ENCODE results near the gene ROM1. TPM values are rescaled to one million over a fixed set of nuclear protein-coding genes. Genes with fewer than 3 reads are reported as not detected.
"Not testable (repeated sequence)": the region's sequence is repeated elsewhere in the genome, so short reads cannot be mapped to it uniquely, and the experiment has no call there.

The ROM1 gene
- total RNA-seq, 4 donors from 2014 or later: 1.9 to 3.9 (median 1.9) TPM; not detected in 1

GRCh38 chr11:62648185-62648966 is 35.3 kb downstream of the ROM1 start:
- TF ChIP-seq, protein P1, sequence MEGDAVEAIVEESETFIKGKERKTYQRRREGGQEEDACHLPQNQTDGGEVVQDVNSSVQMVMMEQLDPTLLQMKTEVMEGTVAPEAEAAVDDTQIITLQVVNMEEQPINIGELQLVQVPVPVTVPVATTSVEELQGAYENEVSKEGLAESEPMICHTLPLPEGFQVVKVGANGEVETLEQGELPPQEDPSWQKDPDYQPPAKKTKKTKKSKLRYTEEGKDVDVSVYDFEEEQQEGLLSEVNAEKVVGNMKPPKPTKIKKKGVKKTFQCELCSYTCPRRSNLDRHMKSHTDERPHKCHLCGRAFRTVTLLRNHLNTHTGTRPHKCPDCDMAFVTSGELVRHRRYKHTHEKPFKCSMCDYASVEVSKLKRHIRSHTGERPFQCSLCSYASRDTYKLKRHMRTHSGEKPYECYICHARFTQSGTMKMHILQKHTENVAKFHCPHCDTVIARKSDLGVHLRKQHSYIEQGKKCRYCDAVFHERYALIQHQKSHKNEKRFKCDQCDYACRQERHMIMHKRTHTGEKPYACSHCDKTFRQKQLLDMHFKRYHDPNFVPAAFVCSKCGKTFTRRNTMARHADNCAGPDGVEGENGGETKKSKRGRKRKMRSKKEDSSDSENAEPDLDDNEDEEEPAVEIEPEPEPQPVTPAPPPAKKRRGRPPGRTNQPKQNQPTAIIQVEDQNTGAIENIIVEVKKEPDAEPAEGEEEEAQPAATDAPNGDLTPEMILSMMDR (IDR thresholded peaks at IDR 0.05): no peak
- no peak overlapping the region for H3K27ac ChIP-seq
- DNase-seq: no peak
- H3K27me3 ChIP-seq: no peaks in the 10 kb centered on the region
- no peak overlapping the region for H3K4me3 ChIP-seq
- H3K36me3 ChIP-seq: peaks cover 0 to 34% (median 0%) of the 10 kb centered on the region in 3 donors
- H3K4me1 ChIP-seq: peaks cover 0 to 35% (median 13%) of the 10 kb centered on the region in 4 donors
- H3K9me3 ChIP-seq: no peaks in the 10 kb centered on the region

GRCh38 chr11:62648967-62649364 is 35.9 kb downstream of the ROM1 start:
- Histone ChIP-seq H3K4me1 (peaks cover 0 to 35% (median 13%) of the 10 kb centered on the region in 4 donors), H3K9me3 (no peaks in the 10 kb centered on the region), H3K27ac (no peak overlapping the region), H3K4me3 (no peak overlapping the region), H3K36me3 (peaks cover 0 to 28% (median 0%) of the 10 kb centered on the region in 3 donors), H3K27me3 (no peaks in the 10 kb centered on the region)
- DNase-seq: no peak
- TF ChIP-seq, protein P1 (IDR thresholded peaks at IDR 0.05): no peak
- no peak for TF ChIP-seq POLR2A (IDR thresholded peaks at IDR 0.05)

- no peak for DNase-seq
- no peak for TF ChIP-seq POLR2A (IDR thresholded peaks at IDR 0.05)
- TF ChIP-seq, protein P1 (IDR thresholded peaks at IDR 0.05): no peak
- peaks cover 0 to 23% (median 0%) of the 10 kb centered on the region in 3 donors for H3K36me3 ChIP-seq
Measured at GRCh38 chr11:62649486-62649885, 36.4 kb downstream of the ROM1 start.

DNA sequence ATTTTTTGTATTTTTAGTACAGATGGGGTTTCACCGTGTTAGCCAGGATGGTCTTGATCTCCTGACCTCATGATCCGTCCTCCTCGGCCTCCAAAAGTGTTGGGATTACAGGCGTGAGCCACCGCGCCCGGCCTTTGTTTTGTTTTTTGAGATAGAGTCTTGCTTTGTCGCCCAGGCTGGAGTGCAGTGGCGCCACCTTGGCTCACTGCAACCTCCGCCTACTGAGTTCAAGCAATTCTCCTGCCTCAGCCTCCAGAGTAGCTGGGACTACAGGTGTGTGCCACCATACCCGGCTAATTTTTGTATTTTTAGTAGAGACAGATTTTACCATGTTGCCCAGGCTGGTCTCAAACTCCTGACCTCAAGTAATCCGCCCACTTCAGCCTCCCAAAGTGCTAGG is 37.2 kb downstream of the ROM1 start:
- H3K27ac ChIP-seq, DNase-seq, H3K9me3 ChIP-seq, H3K4me3 ChIP-seq, H3K27me3 ChIP-seq: not testable (repeated sequence)
- peaks cover 0 to 22% (median 0%) of the 10 kb centered on the region in 3 donors for H3K36me3 ChIP-seq
- H3K4me1 ChIP-seq: peaks cover 0 to 25% (median 12%) of the 10 kb centered on the region in 4 donors

More at GRCh38 chr11:62649486-62649885, 36.4 kb downstream of the ROM1 start:
- no peak overlapping the region for H3K4me3 ChIP-seq
- no peak overlapping the region for H3K27ac ChIP-seq
- H3K27me3 ChIP-seq: no peaks in the 10 kb centered on the region
- H3K4me1 ChIP-seq: peaks cover 0 to 33% (median 13%) of the 10 kb centered on the region in 4 donors
- no peaks in the 10 kb centered on the region for H3K9me3 ChIP-seq

DNA sequence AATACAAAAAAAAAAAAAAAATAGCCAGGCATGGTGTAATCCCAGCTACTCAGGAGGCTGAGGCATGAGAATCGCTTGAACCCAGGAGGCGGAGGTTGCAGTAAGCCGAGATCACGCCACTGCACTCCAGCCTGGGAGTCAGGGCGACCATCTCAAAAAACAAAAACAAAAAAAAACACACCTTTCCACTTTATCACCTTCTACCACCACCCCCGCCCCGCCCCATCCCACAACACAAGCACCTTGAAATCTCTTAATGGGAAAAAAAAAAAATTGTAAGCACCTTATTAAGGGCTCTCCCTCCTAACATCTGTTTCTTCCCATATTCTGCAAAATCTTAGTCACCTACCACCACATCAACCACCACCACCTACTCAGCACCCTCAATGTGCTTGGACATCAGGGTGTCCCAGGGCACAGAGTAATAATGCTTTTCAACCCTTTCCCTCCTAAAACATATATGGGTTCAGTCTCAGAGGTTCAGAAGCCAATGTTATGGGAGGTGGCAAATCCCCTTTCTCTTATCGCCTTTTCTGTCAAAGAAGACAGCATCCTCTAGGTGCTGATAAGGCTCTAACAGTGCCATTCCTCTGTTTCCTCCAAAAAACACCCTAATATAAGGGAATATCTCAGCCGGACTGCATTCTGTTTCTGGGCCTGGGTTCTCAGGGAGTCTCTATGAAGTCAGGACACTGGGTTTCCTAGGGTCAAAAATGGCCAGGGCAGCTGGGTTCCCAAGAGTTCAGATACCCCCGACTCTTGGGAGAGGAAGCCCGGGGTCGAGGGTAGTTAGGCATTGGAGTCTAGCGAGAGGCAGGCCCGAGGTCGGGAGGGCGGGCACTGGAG is 39.3 kb downstream of the ROM1 start:
- H3K9me3 ChIP-seq: no peaks in the 10 kb centered on the region
- H3K4me3 ChIP-seq: peak overlapping the region; percentile 76 to 95 (median 84)
- no peak for DNase-seq
- H3K27ac ChIP-seq: peak overlapping the region; percentile 88 to 95 (median 92)
- TF ChIP-seq POLR2A (IDR thresholded peaks at IDR 0.05): no peak
- TF ChIP-seq, protein P1 (IDR thresholded peaks at IDR 0.05): no peak
- peaks cover 0 to 14% (median 7%) of the 10 kb centered on the region in 4 donors for H3K4me1 ChIP-seq
- peaks cover 0 to 22% (median 0%) of the 10 kb centered on the region in 3 donors for H3K36me3 ChIP-seq
- H3K27me3 ChIP-seq: no peaks in the 10 kb centered on the region
